A673 (cell line): ENCODE results near the gene EEF2K.

Source experiments
- CTCF ChIP-seq: fragments of 300-800, 200-600 bp; sonication (generic); conservative IDR thresholded peaks from 2 replicates; pipeline ENCODE4 v1.5.1; 2017; ENCODE audit warnings: low read depth, mild to moderate bottlenecking, antibody characterized with exemption, low read length, moderate library complexity, mixed read lengths
- EZH2 ChIP-seq: fragments of 200-600 bp; sonication (generic); IDR thresholded peaks from 2 replicates; pipeline ENCODE4 v1.6.1; 2017; ENCODE audit warnings: borderline replicate concordance, low read depth, mild to moderate bottlenecking, mixed read lengths, antibody characterized with exemption, low read length; ENCODE audit not compliant: poor library complexity, severe bottlenecking

DNA sequence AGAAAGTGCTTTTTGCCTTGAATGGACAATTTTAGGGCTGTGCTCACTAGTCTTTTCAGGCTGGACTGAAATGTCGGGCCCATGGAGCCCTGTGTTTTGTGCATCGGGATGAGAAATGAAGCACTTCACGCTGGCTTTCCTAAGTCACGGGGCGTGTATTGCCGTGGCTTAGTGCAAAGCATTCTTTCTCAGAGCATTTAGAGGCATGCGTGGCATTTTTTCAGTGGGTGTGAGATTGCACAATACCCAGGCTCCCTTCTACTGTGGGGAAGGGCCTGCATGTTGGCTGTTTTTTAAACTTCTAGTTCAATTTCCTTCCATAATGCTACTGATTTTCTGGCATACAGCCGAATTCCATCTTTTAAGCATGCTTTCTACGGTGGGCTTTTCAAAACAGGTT is 78.6 kb downstream of the EEF2K start:
- TF ChIP-seq EZH2 (no peak), CTCF (no peak)
